ENCODE results near the gene GCKR. TPM values are rescaled to one million over a fixed set of nuclear protein-coding genes. Genes with fewer than 3 reads are reported as not detected.

GCKR gene
- total and polyA plus RNA-seq, 2 of the 13 experiments (the other 11 are each of a cell fraction or from before 2014, with no cell fraction given) = 15.2 to 48.3 TPM

DNA sequence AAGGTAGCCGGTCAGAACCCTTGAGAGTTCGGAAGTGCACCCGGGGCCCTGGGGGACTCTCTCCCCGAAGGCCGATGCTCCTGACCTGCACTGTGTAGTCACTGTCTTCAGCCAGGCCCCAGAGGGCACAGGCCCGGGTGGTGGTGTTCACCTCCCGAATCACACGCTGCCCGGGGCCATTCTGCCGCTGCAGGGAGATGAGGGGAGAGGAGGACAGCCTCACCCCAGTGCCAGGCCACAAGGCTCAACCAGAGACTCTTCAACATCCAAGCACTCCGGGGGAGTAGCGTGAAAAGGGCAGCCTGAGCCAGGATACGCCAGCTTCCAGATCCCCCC lies 2.7 kb upstream of the GCKR start:
- peak overlapping the region; percentile 74; the same call in 1 of the 2 replicates for H3K9ac ChIP-seq (ENCODE audit: insufficient read depth, low read depth, low read length)
- ATAC-seq (peak; percentile 0; the same call in 1 of the 3 replicates), FAIRE-seq (no peak), DNase-seq (ENCODE audit: low spot score) (no peak)
- in situ Hi-C loops (cut with HindIII; ENCODE audit: extremely low pct_ligation_motif_present, low pct_unique_long_range_greater_than_20kb) = no loop called here
- intact Hi-C loops (cut with micrococcal nuclease; ENCODE audit: unreplicated experiment) = no loop called here
- WGBS (ENCODE audit: low lambda C conversion rate) = 78% methylated on average over 13 of the region's 13 CpGs
- H3K27me3 ChIP-seq (ENCODE audit: control insufficient read depth in 1 of 2, insufficient read depth in 2 of 2, low read length in 2 of 2) = no peaks in the 10 kb centered on the region; a peak in 1 of 5 replicates
- POLR2A ChIA-PET = interaction anchor here (0.8 to 2.0 kb wide), 8 partner anchors 66 to 170 kb away, joined by 3 to 9 read pairs (median 4); partner anchors contain the start of genes CCDC121, GPN1, GTF3C2 and NRBP1
- no peak overlapping the region for H2AFZ ChIP-seq (ENCODE audit: low read length)
- no peaks in the 10 kb centered on the region for H3K36me3 ChIP-seq (replicated peaks in 1 of 2; ENCODE audit: control insufficient read depth in 1 of 2, insufficient read depth in 2 of 2, low read length in 2 of 2)
- CTCF ChIA-PET (ENCODE audit: low intra/inter-chr PET ratio, low total read pairs) = no interaction called here
- no peaks in the 10 kb centered on the region for H4K20me1 ChIP-seq (ENCODE audit: insufficient read depth, low read length)
- H3K79me2 ChIP-seq (ENCODE audit: insufficient read depth, low read length) = no peaks in the 10 kb centered on the region
- peak overlapping the region; percentile 95 for H3K4me2 ChIP-seq (ENCODE audit: low read depth, low read length)
- no TSS peak for BruUV-seq (replicated peaks)
- H3K4me1 ChIP-seq (ENCODE audit: insufficient read depth, low read length) = peaks cover 63% of the 10 kb centered on the region
- no peaks in the 10 kb centered on the region for H3K9me3 ChIP-seq (ENCODE audit: low read length)
- TF ChIP-seq, protein P1, sequence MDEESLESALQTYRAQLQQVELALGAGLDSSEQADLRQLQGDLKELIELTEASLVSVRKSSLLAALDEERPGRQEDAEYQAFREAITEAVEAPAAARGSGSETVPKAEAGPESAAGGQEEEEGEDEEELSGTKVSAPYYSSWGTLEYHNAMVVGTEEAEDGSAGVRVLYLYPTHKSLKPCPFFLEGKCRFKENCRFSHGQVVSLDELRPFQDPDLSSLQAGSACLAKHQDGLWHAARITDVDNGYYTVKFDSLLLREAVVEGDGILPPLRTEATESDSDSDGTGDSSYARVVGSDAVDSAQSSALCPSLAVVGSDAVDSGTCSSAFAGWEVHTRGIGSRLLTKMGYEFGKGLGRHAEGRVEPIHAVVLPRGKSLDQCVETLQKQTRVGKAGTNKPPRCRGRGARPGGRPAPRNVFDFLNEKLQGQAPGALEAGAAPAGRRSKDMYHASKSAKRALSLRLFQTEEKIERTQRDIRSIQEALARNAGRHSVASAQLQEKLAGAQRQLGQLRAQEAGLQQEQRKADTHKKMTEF (CRISPR knock-in tag; IDR thresholded peaks at IDR 0.05) = no peak
- no peak for TF ChIP-seq ZNF562 (CRISPR knock-in tag; IDR thresholded peaks at IDR 0.05; ENCODE audit: borderline replicate concordance)
- TF ChIP-seq ZC3H4 (CRISPR knock-in tag; IDR thresholded peaks at IDR 0.05; ENCODE audit: borderline replicate concordance) = no peak
- TF ChIP-seq SALL1 (CRISPR knock-in tag; IDR thresholded peaks at IDR 0.05) = no peak
- TF ChIP-seq, protein P2, sequence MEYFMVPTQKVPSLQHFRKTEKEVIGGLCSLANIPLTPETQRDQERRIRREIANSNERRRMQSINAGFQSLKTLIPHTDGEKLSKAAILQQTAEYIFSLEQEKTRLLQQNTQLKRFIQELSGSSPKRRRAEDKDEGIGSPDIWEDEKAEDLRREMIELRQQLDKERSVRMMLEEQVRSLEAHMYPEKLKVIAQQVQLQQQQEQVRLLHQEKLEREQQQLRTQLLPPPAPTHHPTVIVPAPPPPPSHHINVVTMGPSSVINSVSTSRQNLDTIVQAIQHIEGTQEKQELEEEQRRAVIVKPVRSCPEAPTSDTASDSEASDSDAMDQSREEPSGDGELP (IDR thresholded peaks at IDR 0.05; ENCODE audit: borderline replicate concordance, low read depth) = no peak
- TF ChIP-seq, protein P3, sequence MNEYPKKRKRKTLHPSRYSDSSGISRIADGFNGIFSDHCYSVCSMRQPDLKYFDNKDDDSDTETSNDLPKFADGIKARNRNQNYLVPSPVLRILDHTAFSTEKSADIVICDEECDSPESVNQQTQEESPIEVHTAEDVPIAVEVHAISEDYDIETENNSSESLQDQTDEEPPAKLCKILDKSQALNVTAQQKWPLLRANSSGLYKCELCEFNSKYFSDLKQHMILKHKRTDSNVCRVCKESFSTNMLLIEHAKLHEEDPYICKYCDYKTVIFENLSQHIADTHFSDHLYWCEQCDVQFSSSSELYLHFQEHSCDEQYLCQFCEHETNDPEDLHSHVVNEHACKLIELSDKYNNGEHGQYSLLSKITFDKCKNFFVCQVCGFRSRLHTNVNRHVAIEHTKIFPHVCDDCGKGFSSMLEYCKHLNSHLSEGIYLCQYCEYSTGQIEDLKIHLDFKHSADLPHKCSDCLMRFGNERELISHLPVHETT (CRISPR knock-in tag; conservative IDR thresholded peaks at IDR 0.05) = 0 out of 2 replicates have a peak, but pooled peaks have one; percentile 15
- no peak for TF ChIP-seq ZFYVE20 (CRISPR knock-in tag; IDR thresholded peaks at IDR 0.05; ENCODE audit: borderline replicate concordance, low read depth)
- TF ChIP-seq PAX8 (CRISPR knock-in tag; IDR thresholded peaks at IDR 0.05; ENCODE audit: borderline replicate concordance) = no peak
- TF ChIP-seq, protein P4, sequence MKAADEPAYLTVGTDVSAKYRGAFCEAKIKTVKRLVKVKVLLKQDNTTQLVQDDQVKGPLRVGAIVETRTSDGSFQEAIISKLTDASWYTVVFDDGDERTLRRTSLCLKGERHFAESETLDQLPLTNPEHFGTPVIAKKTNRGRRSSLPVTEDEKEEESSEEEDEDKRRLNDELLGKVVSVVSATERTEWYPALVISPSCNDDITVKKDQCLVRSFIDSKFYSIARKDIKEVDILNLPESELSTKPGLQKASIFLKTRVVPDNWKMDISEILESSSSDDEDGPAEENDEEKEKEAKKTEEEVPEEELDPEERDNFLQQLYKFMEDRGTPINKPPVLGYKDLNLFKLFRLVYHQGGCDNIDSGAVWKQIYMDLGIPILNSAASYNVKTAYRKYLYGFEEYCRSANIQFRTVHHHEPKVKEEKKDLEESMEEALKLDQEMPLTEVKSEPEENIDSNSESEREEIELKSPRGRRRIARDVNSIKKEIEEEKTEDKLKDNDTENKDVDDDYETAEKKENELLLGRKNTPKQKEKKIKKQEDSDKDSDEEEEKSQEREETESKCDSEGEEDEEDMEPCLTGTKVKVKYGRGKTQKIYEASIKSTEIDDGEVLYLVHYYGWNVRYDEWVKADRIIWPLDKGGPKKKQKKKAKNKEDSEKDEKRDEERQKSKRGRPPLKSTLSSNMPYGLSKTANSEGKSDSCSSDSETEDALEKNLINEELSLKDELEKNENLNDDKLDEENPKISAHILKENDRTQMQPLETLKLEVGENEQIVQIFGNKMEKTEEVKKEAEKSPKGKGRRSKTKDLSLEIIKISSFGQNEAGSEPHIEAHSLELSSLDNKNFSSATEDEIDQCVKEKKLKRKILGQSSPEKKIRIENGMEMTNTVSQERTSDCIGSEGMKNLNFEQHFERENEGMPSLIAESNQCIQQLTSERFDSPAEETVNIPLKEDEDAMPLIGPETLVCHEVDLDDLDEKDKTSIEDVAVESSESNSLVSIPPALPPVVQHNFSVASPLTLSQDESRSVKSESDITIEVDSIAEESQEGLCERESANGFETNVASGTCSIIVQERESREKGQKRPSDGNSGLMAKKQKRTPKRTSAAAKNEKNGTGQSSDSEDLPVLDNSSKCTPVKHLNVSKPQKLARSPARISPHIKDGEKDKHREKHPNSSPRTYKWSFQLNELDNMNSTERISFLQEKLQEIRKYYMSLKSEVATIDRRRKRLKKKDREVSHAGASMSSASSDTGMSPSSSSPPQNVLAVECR (CRISPR knock-in tag; IDR thresholded peaks at IDR 0.05; ENCODE audit: borderline replicate concordance) = peak; percentile 7; the same call in 1 of the 2 replicates
- TF ChIP-seq, protein P5, sequence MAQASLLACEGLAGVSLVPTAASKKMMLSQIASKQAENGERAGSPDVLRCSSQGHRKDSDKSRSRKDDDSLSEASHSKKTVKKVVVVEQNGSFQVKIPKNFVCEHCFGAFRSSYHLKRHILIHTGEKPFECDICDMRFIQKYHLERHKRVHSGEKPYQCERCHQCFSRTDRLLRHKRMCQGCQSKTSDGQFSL (CRISPR knock-in tag; IDR thresholded peaks at IDR 0.05) = peak; percentile 83; the same call in 1 of the 2 replicates
- H3K27ac ChIP-seq (ENCODE audit: extremely low read length, insufficient read depth, low read length) = no peak overlapping the region
- H3K4me3 ChIP-seq (replicated peaks in 1 of 3; ENCODE audit: insufficient read depth in 1 of 3, low read depth in 2 of 3, low read length in 3 of 3) = peak overlapping the region in 1 of 3 experiments; percentile 81; a peak in 1 of 6 replicates

All from HepG2 (cell line).